ENCODE data around the gene CCNQ.
"Not testable (repeated sequence)": the region's sequence is repeated elsewhere in the genome, so short reads cannot be mapped to it uniquely, and the experiment has no call there.

The CCNQ gene

GRCh38 chrX:153622661-153623309, 23.8 kb upstream of the CCNQ start:
- DNase-seq: no peak

DNA sequence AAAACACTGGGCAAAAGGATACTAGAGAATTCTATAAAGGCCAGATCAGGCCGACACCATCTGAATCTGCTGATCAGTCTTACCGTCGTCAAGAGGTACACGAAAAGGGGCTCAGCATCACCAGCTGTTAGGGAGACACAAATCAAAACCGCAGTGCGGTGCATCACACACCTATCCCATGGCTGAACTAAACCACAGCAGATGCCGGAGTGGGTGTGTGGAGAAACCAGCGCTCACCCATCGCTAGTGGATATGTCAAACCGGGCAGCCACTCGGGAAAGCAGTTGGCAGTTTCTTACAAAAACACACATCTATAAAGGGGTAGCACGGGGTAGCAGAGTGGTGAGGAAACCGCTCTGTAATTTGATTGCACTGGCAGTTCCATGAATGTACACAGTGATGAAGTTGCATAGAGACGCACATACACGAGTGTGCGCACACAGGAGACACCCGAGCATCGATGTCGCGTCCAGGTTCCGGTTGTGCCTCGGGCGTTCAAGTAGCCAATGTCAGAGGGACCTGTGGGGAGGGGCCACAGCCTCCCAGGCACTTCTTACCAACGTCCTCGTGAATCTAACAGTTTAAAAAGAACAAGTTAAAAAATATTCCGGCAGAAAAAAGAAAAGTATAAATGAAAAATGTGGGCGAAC, 23.1 kb upstream of the CCNQ start:
- DNase-seq: no peak

- no peak for DNase-seq
Measured at GRCh38 chrX:153620576-153620975, 21.6 kb upstream of the CCNQ start.

DNA sequence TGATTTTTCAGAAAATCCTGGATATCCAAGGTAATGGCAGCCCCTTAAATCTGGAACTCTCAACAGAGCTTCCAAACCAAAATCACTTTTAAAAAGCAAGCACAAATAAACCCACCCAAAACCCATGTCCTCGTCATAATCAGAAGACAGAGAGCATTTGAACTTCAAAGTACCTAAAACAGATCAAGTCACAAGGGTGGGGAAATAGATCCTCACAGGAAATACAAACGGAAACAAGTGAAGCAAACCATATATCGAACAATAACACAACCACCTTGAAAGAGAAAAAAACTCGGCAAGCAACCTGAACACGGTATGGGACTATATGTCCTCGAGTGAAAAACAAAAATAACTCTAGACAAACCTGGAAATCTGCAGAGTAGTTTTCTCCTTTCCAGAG, 15.9 kb upstream of the CCNQ start:
- no peak for DNase-seq

GRCh38 chrX:153612413-153612812, 13.5 kb upstream of the CCNQ start:
- DNase-seq: no peak

DNA sequence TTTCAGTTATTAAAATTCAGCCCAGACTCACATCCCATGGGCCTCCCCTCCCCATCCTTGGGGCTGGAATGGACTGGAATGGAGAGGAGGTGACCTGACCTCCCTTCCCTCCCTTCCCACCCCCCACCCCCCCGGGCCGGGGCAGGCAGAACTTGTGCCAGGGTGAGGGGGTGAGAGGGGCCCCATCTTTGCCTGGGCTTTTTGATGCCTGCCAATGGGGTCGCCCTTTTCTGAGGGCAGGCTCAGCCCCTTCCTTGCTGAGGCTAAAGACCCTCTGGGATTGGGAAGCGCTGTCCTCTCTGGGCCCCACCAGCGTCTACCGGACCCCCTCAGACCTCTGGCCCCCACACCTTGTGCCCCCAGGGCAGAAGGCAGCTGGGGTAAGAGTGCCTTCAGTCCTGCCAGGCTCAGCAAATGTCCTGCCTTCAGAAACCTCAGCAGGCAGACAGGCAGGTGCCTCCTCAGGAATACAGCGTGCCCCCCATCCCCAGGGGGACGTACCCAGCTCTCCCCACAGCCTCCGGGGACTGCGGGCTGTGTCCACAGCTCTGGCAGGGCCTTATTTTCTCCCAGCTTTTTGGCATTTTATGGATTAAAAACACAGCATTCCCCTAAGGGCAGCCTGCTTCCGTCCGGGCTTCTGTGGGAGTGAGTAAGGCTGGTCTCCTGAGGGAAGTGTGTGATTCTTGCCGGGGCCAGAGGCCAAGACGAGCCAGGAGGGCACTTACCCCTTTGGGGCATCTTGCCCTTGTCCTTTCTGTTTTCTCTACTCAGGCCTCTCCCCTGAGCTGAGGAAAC, 12.6 kb upstream of the CCNQ start:
- DNase-seq: no peak

DNA sequence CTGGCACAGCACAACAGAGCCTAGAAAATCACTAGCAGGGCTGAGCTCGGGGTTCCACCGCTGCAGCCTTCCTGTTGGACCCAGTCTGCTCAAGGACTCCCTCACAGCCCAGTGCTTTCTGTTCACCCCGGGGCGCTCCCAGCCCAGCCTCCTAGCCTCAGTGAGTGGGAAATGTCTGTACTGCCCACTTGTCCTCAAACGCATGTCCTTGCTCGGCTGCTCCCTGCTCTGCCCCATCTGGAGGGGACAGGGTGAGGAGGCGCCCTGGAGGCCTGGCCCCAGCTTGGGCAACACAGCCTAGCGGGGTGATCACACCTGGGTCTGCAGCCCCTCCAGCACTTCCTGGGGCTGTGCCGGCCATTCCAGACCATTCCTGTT, 11.9 kb upstream of the CCNQ start:
- DNase-seq: no peak

- DNase-seq: peak; percentile 63
Measured at GRCh38 chrX:153609917-153610835, 11.2 kb upstream of the CCNQ start.

- DNase-seq: peak; percentile 55
Measured at GRCh38 chrX:153608806-153609205, 9.9 kb upstream of the CCNQ start.

- no peak for DNase-seq
Measured at GRCh38 chrX:153608376-153608775, 9.4 kb upstream of the CCNQ start.

DNA sequence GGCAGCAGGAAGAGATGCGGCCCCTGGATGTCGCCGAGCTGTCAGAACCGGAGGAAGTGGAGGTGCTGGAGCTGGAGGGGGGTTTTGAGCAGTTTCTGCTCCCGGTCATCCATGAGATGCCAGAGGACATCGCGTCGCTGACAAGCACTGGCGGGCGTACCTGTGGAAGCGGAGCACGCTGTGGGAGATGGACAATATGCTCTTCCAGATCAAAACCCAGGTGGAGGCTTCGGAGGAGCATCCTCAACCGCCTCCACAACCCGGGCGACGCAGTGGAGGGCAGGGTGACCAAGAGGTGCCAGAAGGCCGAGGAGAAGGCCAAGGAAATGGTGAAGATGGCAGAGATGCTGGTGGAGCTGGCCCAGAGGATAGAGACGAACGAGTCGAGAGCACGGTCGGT, 7.6 kb upstream of the CCNQ start:
- DNase-seq: no peak

- DNase-seq: not testable (repeated sequence)
Measured at GRCh38 chrX:153604666-153605380, 5.9 kb upstream of the CCNQ start.

- no peak for DNase-seq
Measured at GRCh38 chrX:153603131-153603656, 4.3 kb upstream of the CCNQ start.

- no peak for DNase-seq
Measured at GRCh38 chrX:153602601-153603000, 3.7 kb upstream of the CCNQ start.

DNA sequence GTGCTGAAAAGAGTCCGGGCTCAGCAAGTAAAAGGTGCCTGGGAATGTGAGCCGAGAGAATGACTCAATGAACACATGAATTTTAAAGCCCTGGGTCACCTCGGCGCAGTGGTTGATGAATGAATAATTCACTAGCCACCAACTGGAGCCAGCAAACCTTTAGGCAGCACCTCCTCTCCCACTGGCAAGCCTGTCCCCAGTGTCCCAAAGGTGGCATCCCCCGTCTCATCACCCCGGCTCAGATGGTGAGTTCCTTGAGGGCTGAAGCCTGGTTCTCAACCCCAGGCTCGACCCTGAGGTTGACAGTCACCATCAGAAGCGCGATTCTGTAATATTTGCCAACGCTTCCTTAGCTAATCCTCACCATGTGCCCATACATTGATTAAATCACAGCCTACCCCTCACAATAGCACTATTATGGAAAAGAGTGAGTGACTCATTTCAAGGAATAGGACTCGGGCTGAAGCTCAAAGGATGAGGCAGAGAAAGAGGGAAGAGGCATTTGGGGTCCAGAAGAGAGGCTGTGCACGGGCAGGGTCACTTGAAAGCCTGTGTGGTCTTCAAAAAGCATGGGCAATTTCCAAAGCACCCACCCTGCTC, 2.7 kb upstream of the CCNQ start:
- no peak for DNase-seq

DNA sequence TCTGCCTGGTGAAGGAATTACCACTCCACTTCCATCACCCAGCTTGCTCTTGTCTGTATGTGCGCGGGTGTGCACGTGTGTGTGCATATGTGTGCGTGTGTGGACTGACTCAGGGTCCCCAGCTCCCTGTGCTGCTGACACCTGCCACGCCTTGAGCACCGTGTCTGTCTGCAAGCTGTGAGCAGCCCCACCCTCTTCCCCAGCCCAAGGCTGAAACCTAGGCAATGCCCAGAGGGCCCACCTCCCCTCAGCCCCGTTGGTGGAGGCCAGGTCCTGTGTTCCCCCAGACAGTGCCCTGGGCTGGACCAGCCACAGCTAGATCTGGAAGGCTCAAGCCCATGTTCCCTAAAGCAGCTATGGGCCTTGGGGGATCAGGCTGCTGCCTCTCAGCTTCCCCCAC, 2.0 kb upstream of the CCNQ start:
- no peak for DNase-seq

DNA sequence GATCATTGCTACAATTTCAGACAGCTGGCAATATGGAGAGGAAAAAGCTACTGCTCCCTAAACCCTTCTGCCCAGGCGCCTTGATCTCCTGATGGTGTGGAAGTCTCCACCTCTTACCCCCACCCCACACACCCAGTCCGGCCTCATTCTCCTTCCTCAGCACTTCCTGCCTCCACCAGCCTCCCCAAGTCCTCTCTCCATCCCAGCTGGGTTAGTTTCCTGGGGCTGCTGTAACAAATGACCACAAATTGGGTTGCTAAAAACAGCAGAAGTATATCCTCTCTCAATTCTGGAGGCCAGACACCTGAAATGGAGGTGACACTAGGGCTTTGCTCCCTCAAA, 1.1 kb upstream of the CCNQ start:
- no peak for DNase-seq

- DNase-seq: peak; percentile 86
Measured at GRCh38 chrX:153599192-153600031, 473 bp upstream of the CCNQ start.

DNA sequence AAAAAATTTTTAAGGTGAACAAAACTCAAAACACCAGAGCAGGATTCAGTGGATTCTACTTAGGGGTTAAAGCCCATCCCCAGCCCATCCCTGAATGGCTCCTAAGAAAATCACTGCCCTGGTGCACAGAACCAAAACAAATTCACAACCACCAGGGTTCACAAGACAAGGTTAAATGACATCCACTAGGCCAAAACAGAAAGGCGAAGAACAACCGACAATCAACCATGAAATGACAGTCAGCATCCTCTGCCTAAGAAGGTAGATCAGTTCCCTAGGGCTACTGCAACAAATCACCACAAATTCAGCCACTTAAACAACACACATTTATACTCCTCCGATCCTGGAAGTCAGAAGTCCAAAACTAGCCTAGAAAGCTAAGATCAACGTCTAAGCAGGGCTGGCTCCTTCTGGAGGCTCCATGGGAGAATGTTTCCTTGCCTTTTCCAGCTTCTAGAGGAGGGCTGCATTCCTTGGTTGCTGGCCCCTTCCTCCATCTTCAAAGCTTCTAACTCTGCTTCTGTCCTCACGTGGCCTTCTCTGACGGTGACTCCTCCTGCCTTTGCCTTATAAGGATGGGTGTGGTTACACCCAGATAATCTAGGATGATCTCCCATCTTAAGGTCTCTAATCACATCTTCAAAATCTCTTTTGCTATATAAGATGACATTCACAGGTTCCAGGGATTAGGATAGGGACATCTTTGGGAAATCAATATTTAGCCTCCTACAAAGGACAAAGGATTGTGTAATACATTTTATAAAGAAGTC, 1.8 kb downstream of the CCNQ start:
- no peak for DNase-seq
